CD4-positive, alpha-beta T cell treated with Interleukin-4 for 4 hours (primary cell): ENCODE data around the gene FAT2.
A peak's percentile ranks its signal among the peaks of the same experiment; 100 is the strongest.

Source experiments
- DNase-seq: peaks from one replicate; pipeline ENCODE4 v3.0.0-alpha.2; 2020

Gene FAT2

GRCh38 chr5:151591144-151591819 lies at the start of gene FAT2:
TSS of gene FAT2 (minus strand) at chr5:151591331. CDS start at chr5:151568931, 22,400 bp downstream.
- no peak for DNase-seq

- no peak for DNase-seq
These were observed 47.5 kb upstream of the FAT2 start for GRCh38 chr5:151638619-151639018.

DNA sequence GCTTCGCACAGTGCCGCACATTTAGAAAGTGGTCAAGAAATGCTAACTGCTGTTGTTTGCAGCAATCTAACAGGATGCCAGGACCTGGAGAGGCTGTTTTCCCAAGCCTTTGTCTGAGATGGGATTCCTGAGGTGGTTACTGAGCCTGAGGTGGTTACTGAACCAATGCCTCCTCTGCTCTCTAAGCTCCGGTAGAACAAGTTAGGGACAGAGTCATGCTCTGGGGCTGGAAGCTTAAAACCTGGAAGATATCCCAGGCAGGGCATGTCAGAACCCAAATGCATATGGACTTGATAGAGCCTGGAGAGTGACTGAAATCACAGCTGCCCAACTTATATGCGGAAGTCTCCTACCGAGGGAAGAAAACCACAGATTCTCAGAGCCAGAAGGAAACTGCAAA lies 46.5 kb upstream of the FAT2 start:
- DNase-seq: no peak

GRCh38 chr5:151633892-151634291 lies 42.8 kb upstream of the FAT2 start:
- DNase-seq: no peak

- DNase-seq: no peak
These were observed 41.8 kb upstream of the FAT2 start for GRCh38 chr5:151632941-151633340.

- no peak for DNase-seq
These were observed 41.4 kb upstream of the FAT2 start for GRCh38 chr5:151632524-151632923.

DNA sequence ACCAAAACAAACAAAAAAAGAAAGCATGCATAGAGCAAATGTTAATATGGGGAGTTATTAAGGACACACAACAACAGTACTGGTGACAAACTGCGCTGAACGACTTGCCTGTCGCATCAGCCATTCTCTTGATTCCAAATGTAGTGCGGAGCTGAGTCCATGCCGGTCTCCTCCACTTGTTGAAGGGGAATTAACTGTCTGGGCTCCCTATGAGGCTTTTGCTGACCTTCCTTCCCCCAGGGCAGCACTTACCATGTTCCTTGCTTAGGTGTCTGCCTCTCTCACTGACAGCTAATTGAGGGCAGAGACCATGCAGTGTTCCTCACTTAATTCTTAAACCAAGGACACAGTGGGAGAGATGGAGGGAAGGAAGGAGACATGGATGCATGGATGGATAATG lies 40.8 kb upstream of the FAT2 start:
- DNase-seq: no peak

- no peak for DNase-seq
These were observed 39.0 kb upstream of the FAT2 start for GRCh38 chr5:151630088-151630487.

DNA sequence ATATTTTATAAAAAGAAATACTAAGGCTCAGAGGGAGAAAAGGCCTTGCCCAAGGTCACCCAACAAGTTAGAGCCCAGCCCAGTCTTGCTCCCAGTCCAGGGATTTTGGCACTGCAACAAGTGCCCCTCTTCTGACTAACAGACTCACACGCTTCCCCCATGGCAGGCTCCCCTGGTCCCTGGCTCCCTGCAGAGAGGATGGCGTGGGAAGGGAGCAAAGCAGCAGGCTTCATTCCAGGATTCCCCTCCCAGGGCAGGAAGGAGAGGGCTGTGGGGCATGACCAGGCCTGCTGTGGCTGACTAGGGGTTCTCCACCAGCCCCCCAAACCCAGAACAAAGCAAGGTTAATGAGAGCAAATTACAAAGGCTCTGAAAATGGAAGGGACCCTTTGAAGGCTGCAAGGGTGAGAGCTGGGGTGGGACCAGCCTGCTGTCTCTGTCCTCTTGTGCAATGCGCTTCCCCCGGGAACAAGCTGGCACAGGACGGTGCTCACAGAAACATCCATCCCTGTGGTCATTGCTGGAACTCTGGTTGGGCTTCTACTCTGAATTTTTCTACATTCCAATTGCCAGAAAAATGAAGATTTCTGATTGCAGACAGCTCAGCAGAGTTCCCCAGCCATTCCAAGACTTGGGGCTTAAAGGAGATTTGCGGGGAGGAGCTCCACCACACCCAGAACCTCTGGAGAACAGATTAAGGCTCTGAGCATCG lies 37.1 kb upstream of the FAT2 start:
- no peak for DNase-seq

GRCh38 chr5:151627650-151628049 lies 36.5 kb upstream of the FAT2 start:
- DNase-seq: no peak

DNA sequence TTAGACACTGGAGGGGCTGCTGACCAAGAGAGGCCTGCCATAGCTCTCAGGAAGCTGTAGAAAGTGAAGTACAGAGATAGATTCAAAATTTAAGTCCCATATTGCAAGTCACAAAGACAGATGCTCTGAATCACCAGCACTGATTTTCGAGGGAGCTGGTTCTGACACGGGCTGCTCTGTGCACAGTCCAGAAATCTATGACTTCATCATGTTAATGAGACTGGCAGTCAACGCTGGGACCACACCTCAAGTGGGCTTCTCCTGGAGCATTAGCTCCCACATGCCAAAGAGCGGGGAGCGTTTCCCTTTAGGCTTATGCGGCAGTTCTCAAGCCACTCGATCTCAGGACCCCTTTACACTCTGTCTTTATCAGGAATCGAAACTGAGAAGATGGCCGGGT lies 34.2 kb upstream of the FAT2 start:
- no peak for DNase-seq

DNA sequence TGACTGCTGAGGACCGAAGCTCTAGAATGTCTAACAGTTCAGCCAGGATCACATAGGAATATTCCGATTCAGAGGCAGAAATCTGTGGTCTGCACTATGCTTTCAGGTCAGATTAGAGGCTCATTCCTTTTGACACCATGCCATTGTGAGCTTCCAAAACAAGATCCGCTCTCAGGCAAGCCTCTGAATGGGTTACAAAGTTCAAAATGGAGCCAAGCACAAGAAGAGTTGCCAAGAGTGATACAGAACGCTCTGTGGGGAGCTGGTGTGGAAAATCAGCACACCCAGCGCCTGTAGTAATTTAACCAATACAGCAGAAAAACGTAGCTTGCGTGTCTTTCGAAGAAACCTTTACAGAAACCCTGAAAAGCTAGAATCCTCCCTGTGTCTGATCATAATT lies 33.3 kb upstream of the FAT2 start:
- no peak for DNase-seq

DNA sequence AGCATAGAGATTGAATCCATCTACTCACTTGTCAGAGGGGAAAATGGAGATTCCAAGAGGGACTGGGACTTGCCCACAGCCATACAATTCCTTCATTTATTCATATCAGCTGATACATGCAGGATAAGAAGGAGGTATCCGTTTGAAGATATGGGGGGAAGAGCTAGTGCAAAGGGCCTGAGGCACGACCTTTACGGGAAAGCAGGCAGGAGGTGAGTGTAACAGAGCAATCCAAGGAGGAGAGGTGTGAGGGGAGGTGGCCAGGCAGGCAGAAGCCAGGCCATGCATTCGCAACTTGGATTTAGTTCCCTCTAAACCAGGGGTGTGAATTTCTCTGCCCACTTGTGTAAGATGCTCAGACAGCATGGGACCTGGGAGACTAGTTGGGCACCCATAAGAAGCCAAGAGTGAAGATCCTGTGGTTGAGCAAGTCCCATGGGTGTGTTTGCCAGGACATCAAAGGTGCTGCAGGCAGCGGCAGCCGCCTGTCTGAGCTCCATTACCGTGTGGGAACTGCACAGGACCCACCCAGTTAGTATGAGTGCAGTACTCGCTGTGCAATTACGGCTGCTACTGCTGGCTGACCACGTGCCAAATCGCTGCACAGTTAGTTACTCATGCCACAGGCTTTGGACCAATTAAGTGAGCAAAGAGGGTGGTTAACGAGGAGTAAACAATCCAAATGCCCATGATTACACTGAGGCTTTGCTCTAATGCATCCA lies 31.4 kb upstream of the FAT2 start:
- no peak for DNase-seq

DNA sequence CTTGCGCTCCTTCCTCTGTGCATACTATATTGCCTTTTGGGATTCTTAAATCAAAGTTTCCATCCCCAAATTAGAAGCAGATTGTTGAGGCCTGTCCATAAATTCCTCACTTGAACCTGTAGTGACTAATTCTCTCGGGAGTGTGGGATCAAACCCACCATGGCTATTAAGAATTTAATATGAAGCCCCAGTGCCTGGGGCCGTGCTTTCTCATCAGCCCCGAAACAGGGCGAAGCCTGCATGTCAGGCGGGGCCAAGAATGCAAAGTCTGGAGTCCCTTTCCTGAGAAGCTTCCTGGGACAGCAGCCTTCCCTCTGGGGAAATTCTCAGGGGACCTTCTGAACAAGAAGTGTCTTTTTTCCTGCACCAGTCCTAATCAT lies 29.3 kb upstream of the FAT2 start:
- DNase-seq: no peak

DNA sequence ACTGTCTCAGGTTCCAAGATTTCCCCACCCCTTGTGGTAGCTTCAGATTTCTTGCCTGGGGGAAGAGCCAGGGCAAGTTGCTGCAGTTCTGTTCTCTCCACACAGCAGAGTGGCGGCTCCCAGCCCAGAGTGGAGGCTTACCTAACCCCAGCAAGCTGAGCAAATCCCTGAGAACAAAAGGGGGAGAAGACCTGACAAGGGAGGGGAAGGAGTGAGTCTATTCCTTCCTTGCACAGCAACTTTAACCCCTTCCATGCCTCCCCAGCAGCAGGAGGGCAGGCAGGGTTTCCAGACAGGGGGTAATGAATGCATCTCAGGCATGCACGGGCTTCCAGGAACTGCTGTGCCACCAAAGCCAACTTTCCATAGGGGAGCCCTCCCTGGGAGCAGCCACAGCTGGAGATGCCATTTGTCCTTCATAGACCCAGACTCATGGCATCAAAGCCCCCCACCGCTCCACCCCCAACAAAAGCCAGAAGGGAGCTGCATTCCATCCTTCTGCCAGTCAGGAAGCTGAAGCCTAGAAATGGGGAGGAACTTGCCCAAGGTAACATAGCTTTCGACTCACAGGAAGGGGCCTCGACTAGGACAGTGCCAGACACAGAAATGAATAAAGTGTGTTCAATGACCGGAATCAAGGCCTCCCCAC lies 28.8 kb upstream of the FAT2 start:
- no peak for DNase-seq

DNA sequence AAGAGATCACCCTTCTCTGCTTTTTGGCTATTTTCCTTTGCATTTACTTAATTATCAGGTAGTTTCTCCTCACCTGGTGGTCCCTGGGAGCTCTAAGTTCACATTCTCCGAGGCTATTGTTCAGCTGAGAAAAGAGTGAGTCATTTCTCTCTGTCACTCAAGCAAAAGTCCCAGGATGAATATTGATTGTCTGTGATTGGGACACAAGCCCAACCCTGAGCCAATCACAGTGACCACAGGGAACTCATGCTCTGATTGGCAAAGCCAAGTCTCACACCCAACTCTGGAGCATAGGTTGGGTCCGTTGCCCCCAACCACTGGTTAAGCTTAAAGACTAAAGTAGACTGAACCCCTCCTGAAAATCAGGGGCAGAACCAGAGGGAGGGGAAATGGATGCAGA lies 27.8 kb upstream of the FAT2 start:
- DNase-seq: no peak

- no peak for DNase-seq
These were observed 26.9 kb upstream of the FAT2 start for GRCh38 chr5:151617841-151618710.

- no peak for DNase-seq
These were observed 26.3 kb upstream of the FAT2 start for GRCh38 chr5:151617383-151617840.

GRCh38 chr5:151615431-151615830 lies 24.3 kb upstream of the FAT2 start:
- DNase-seq: no peak

DNA sequence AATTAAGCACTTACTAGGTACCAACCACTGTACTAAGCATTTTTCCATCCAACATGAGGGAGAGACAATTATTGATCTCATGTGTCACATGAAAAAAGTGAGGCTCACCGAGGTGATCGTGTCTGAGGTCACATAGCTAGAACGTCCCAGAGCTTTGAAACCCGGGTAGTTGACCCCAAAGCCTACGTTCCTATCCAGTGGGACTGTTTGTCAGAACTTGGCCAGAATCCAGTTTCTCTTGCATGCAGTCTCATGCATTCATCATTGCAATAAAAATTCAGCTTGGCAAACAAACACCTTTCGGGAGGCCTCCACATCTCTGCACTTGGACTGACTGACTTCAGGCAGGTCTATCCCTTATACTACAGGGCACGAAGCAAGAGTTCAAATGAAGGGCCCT lies 23.4 kb upstream of the FAT2 start:
- no peak for DNase-seq

DNA sequence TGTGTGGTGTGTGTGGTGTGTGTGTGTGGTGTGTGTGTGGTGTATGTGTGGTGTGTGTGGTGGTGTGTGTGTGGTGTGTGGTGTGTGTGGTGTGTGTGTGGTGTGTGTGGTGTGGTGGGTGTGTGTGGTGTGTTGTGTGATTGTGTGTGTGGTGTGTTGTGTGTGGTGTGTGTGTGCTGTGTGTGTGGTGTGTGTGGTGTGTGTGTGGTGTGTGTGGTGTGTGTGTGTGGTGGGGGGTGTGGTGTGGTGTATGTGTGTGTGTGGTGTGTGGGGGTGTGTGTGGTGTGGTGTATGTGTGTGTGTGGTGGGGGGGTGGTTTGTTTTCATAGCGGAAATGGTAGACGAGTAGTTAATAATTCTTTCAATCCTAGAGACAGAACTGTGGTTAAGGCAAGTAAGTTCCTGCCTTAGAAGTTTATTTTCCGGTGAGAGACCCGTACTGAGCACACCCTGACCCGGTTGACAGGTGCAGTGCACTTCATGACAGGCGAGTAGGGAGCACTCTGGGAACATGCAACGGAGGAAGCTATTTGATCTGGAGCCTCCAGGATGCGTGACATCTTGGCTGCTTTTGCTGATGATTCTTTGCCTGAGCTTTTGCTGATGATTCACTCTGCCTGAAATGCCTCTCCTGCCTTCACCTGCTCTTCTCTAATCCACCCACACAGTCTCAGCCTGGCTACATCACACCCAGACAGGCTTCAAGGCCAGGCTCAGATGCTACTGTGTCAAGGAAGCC lies 21.7 kb upstream of the FAT2 start:
- peak; percentile 37 for DNase-seq
